ENCODE data around the gene SH3BP2.

GRCh38 chr4:2786152-2786671 is 6.7 kb upstream of the SH3BP2 start:
- no peak for TF ChIP-seq CTCF (IDR thresholded peaks at IDR 0.05)
- TF ChIP-seq POLR2AphosphoS5 (IDR thresholded peaks at IDR 0.05), result no peak
- TF ChIP-seq POLR2A (IDR thresholded peaks at IDR 0.05), result no peak

Measured in transverse colon (tissue), 4 donors.